IMR-90 (cell line): ENCODE results near the gene CDKN1A. TPM values are rescaled to one million over a fixed set of nuclear protein-coding genes. Genes with fewer than 3 reads are reported as not detected.

Experiments
- ATAC-seq: fragments of 200-7000 bp; cut with Tn5 transposase; 2 replicates; pipeline ENCODE4 v1.9.1; 2020; ENCODE audit warnings: low read depth, mild to moderate bottlenecking, moderate library complexity
- BruUV-seq: library from RNA; stranded (reverse); fragments of 400-500 nt; replicated peaks from 2 replicates; lab custom pipeline; 2021; lab: Mats Ljungman, UMichigan
- CTCF ChIA-PET: fragments of 300-600 bp; formaldehyde crosslinking; extraction: SDS; loops from one replicate; lab custom pipeline; 2021; ENCODE audit warnings: antibody characterized with exemption; lab: Yijun Ruan, JAX
- POLR2A ChIA-PET: fragments of 300-600 bp; sonication (Branson Sonifier 250); formaldehyde crosslinking; loops from one replicate; lab custom pipeline; 2022; ENCODE audit warnings: antibody characterized with exemption; ENCODE audit not compliant: unreplicated experiment; lab: Charles Lee
- DNase-seq: peaks from one replicate; pipeline ENCODE4 v3.0.0; 2013
- H2AFZ ChIP-seq: replicated peaks from 2 replicates; pipeline ENCODE3; 2013; ENCODE audit warnings: low read length, mild to moderate bottlenecking; ENCODE audit not compliant: poor library complexity
- H2AK5ac ChIP-seq: 2 replicates; pipeline ENCODE4 v1.6.1; 2013; ENCODE audit warnings: low read depth, low read length, inconsistent platforms
- H2AK9ac ChIP-seq: replicated peaks from 2 replicates; pipeline ENCODE3; 2013; ENCODE audit warnings: mild to moderate bottlenecking, low read depth, low read length, moderate library complexity; ENCODE audit not compliant: poor library complexity
- H2BK120ac ChIP-seq: 2 replicates; pipeline ENCODE4 v1.6.1; 2013; ENCODE audit warnings: low read depth, low read length, inconsistent platforms
- H2BK15ac ChIP-seq: 3 replicates; pipeline ENCODE4 v1.6.1; 2013; ENCODE audit warnings: low read depth, low read length, inconsistent platforms
- H2BK20ac ChIP-seq: 2 replicates; pipeline ENCODE4 v1.6.1; 2013; ENCODE audit warnings: low read depth, mild to moderate bottlenecking, inconsistent platforms, low read length, moderate library complexity
- H2BK5ac ChIP-seq: 2 replicates; pipeline ENCODE4 v1.6.1; 2013; ENCODE audit warnings: mild to moderate bottlenecking, low read depth, low read length, inconsistent platforms; ENCODE audit not compliant: poor library complexity, severe bottlenecking
- H3K14ac ChIP-seq: replicated peaks from 2 replicates; pipeline ENCODE4 v1.6.1; 2013; ENCODE audit warnings: low read depth, low read length, inconsistent platforms
- H3K18ac ChIP-seq: 2 replicates; pipeline ENCODE4 v1.6.1; 2013; ENCODE audit warnings: low read depth, low read length, control low read depth
- H3K23ac ChIP-seq: 2 replicates; pipeline ENCODE4 v1.6.1; 2013; ENCODE audit warnings: low read depth, low read length, inconsistent platforms
- H3K27ac ChIP-seq: 2 replicates; pipeline ENCODE4 v1.5.1; 2013; ENCODE audit warnings: mild to moderate bottlenecking, control low read depth, low read length; ENCODE audit not compliant: insufficient read depth
- H3K27me3 ChIP-seq: 2 replicates; pipeline ENCODE4 v1.6.1; 2013; ENCODE audit warnings: low read length; ENCODE audit not compliant: control insufficient read depth, insufficient read depth
- H3K36me3 ChIP-seq: 2 replicates; pipeline ENCODE4 v1.6.1; 2013; ENCODE audit warnings: low read length, mixed read lengths; ENCODE audit not compliant: control insufficient read depth, insufficient read depth
- H3K4ac ChIP-seq: 2 replicates; pipeline ENCODE4 v1.6.1; 2013; ENCODE audit warnings: low read depth, low read length, inconsistent platforms
- H3K4me1 ChIP-seq: 2 replicates; pipeline ENCODE4 v1.6.1; 2013; ENCODE audit warnings: low read length, mixed read lengths; ENCODE audit not compliant: control insufficient read depth, insufficient read depth
- H3K4me2 ChIP-seq: 2 replicates; pipeline ENCODE4 v1.6.1; 2013; ENCODE audit warnings: low read depth, mild to moderate bottlenecking, control low read depth, low read length, moderate library complexity
- H3K4me3 ChIP-seq: 2 replicates; pipeline ENCODE4 v1.5.1; 2013; ENCODE audit warnings: low read depth, mild to moderate bottlenecking, control low read depth, low read length, moderate library complexity; ENCODE audit not compliant: insufficient read depth
- H3K56ac ChIP-seq: 2 replicates; pipeline ENCODE4 v1.6.1; 2013; ENCODE audit warnings: low read length, inconsistent platforms; ENCODE audit not compliant: insufficient read depth; ENCODE audit errors: extremely low read depth
- H3K79me1 ChIP-seq, 2 experiments: 2 replicates each; pipeline ENCODE4 v1.6.1; 2013; ENCODE audit warnings: low read length in 2 of 2, inconsistent platforms in 1 of 2, low read depth in 1 of 2
- H3K9ac ChIP-seq: 2 replicates; pipeline ENCODE4 v1.6.1; 2013; ENCODE audit warnings: low read depth, low read length, control low read depth
- H3K9me1 ChIP-seq: 2 replicates; pipeline ENCODE4 v1.6.1; 2013; ENCODE audit warnings: low read length, inconsistent platforms; ENCODE audit not compliant: insufficient read depth
- H3K9me3 ChIP-seq: 2 replicates; pipeline ENCODE4 v1.6.1; 2013; ENCODE audit warnings: low read length; ENCODE audit not compliant: control insufficient read depth, insufficient read depth
- H4K20me1 ChIP-seq: 2 replicates; pipeline ENCODE4 v1.6.1; 2013; ENCODE audit warnings: low read length, inconsistent platforms; ENCODE audit not compliant: insufficient read depth
- H4K5ac ChIP-seq: 2 replicates; pipeline ENCODE4 v1.6.1; 2013; ENCODE audit warnings: mild to moderate bottlenecking, low read depth, low read length, control low read depth
- H4K8ac ChIP-seq, 2 experiments: 2 replicates each; pipeline ENCODE4 v1.6.1; 2013; ENCODE audit warnings: low read depth in 2 of 2, low read length in 2 of 2, control low read depth in 1 of 2, inconsistent platforms in 1 of 2
- H4K91ac ChIP-seq: 2 replicates; pipeline ENCODE4 v1.6.1; 2013; ENCODE audit warnings: low read depth, low read length, inconsistent platforms; ENCODE audit not compliant: insufficient read depth
- BHLHE40 ChIP-seq: fragments of 150-350 bp; IDR thresholded peaks from 2 replicates; pipeline ENCODE4 v1.6.1; 2016; ENCODE audit warnings: mild to moderate bottlenecking, low read depth, low read length
- CEBPB ChIP-seq: IDR thresholded peaks from 2 replicates; pipeline ENCODE4 v1.6.1; 2012; ENCODE audit warnings: low read depth, low read length, improper control_type of control experiment
- CHD1 ChIP-seq: IDR thresholded peaks from 2 replicates; pipeline ENCODE4 v1.6.1; 2012; ENCODE audit warnings: low read depth, low read length, improper control_type of control experiment
- CTCF ChIP-seq: conservative IDR thresholded peaks from 2 replicates; pipeline ENCODE4 v1.5.1; 2012; ENCODE audit warnings: mild to moderate bottlenecking, low read depth, low read length, improper control_type of control experiment
- FOS ChIP-seq: fragments of 150-350 bp; IDR thresholded peaks from 2 replicates; pipeline ENCODE4 v1.6.1; 2016; ENCODE audit warnings: low read depth, low read length
- MAFK ChIP-seq: IDR thresholded peaks from 2 replicates; pipeline ENCODE4 v1.6.1; 2012; ENCODE audit warnings: low read depth, low read length, improper control_type of control experiment
- MAZ ChIP-seq: IDR thresholded peaks from 2 replicates; pipeline ENCODE4 v1.6.1; 2012; ENCODE audit warnings: low read depth, mild to moderate bottlenecking, low read length, improper control_type of control experiment, moderate library complexity, borderline replicate concordance
- MXI1 ChIP-seq: IDR thresholded peaks from 2 replicates; pipeline ENCODE4 v1.6.1; 2012; ENCODE audit warnings: low read depth, mild to moderate bottlenecking, low read length, moderate library complexity, borderline replicate concordance
- NFE2L2 ChIP-seq: fragments of 150-350 bp; IDR thresholded peaks from 2 replicates; pipeline ENCODE4 v1.6.1; 2016; ENCODE audit warnings: low read depth, mild to moderate bottlenecking, low read length
- POLR2A ChIP-seq: IDR thresholded peaks from 2 replicates; pipeline ENCODE4 v1.6.1; 2012; ENCODE audit warnings: mild to moderate bottlenecking, low read depth, low read length
- RFX5 ChIP-seq: IDR thresholded peaks from 2 replicates; pipeline ENCODE4 v1.8.0; 2012; ENCODE audit warnings: low read depth, mild to moderate bottlenecking, low read length, moderate library complexity
- SMC3 ChIP-seq: fragments of 150-350 bp; IDR thresholded peaks from 2 replicates; pipeline ENCODE4 v1.6.1; 2016; ENCODE audit warnings: low read depth, mild to moderate bottlenecking, antibody characterized with exemption, low read length, moderate library complexity
- WGBS, 2 experiments: methylation state at CpG; one replicate each; pipeline versions ENCODE4 v1.1.5 to v1.1.7; 2013; ENCODE audit warnings: missing lambda C conversion rate in 2 of 2; ENCODE audit not compliant: insufficient read length in 1 of 2; ENCODE audit errors: extremely low coverage in 2 of 2; 5-methylcytosine and 5-hydroxymethylcytosine counted together
- dilution Hi-C: fragments of 300-500 bp; cut with HindIII; formaldehyde crosslinking; loops from one replicate; pipeline ENCODE4 v1.14.3; 2018; ENCODE audit warnings: low sequenced_read_pairs; ENCODE audit not compliant: unreplicated experiment
- in situ Hi-C: fragments of 300-500 bp; cut with MboI; formaldehyde crosslinking; loops from 3 replicates; pipeline ENCODE4 v1.14.3; 2019; ENCODE audit warnings: low sequenced_read_pairs, inconsistent platforms, mixed read lengths
- intact Hi-C: fragments of 100-400 bp; cut with micrococcal nuclease; formaldehyde crosslinking; loops from 2 replicates; pipeline ENCODE4 v1.10.0; 2022
- polyA plus RNA-seq, 3 experiments: library from polyadenylated mRNA; depleted of rRNA; stranded (reverse); fragments of >200 nt; gene quantifications; 2 replicates each; pipeline ENCODE4 v1.2.3, GENCODE V29; 2012; ENCODE audit warnings: low replicate concordance in 1 of 3
- total RNA-seq: library from RNA; depleted of rRNA; stranded (reverse); fragments of >200 nt; gene quantifications from 2 replicates; pipeline ENCODE4 v1.2.3, GENCODE V29; 2012
- TF ChIP-seq, protein P1 (sequence below): fragments of 150-350 bp; IDR thresholded peaks from 2 replicates; pipeline ENCODE4 v1.6.1; 2016; ENCODE audit warnings: low read depth, mild to moderate bottlenecking, low read length, moderate library complexity, borderline replicate concordance
- TF ChIP-seq, protein P2 (sequence below): fragments of 150-350 bp; IDR thresholded peaks from 2 replicates; pipeline ENCODE4 v1.6.1; 2017; ENCODE audit warnings: mild to moderate bottlenecking, antibody characterized with exemption, low read length, low read depth

Gene CDKN1A
- total and polyA plus RNA-seq, 2 of the 4 experiments (the other 2 are of a cell fraction): 155 to 576 TPM

DNA sequence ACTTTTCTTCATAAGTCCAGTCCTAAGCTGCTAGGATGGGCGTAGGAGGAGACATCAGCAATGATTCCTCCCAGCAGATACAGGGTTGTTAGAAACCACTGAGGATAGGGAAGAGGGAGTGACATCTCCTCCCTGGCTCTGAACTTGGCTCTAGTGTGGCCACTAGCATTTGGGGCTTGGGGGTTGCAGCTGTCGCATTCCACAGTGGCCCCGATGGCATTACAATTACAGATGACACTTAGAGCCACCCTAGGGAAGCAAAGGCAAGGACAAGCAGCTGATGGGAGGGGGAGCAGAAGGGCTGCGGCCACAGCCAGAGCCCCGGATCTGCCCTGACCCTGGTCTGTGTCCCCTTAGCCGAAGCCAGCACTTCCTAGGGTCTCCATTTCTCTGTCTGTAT lies 9.5 kb upstream of the CDKN1A start:
- Histone ChIP-seq H3K4me1 (peaks cover 13% of the 10 kb centered on the region), H2BK20ac (peak overlapping the region; percentile 99), H4K91ac (peak overlapping the region; percentile 100), H4K8ac (0 out of 4 replicates have a peak overlapping the region, but pooled peaks of 1 of the 2 experiments have one; percentile 21), H3K9me1 (peaks cover 17% of the 10 kb centered on the region), H3K56ac (no peak overlapping the region), H2AK5ac (peak overlapping the region; percentile 97; the same call in 1 of the 2 replicates), H2BK120ac (peak overlapping the region; percentile 99), H3K4me2 (no peak overlapping the region), H3K9ac (no peak overlapping the region), H3K36me3 (no peaks in the 10 kb centered on the region), H3K14ac (peak overlapping the region; percentile 67; the same call in 1 of the 2 replicates), H3K18ac (peak overlapping the region; percentile 93), H3K27me3 (no peaks in the 10 kb centered on the region), H2AK9ac (no peak overlapping the region), H3K4me3 (no peak overlapping the region), H3K4ac (peak overlapping the region; percentile 99), H2BK15ac (peak overlapping the region; percentile 100), H4K20me1 (no peaks in the 10 kb centered on the region), H3K79me1 (peaks cover 0 to 23% of the 10 kb centered on the region in 2 experiments; a peak in 2 of 4 replicates), H3K27ac (peak overlapping the region; percentile 11; the same call in 1 of the 2 replicates), H2BK5ac (peak overlapping the region; percentile 18), H3K9me3 (no peaks in the 10 kb centered on the region), H2AFZ (no peak overlapping the region), H3K23ac (0 out of 2 replicates have a peak overlapping the region, but pooled peaks have one; percentile 20), H4K5ac (no peak overlapping the region; the same call in 1 of the 2 replicates)
- TF ChIP-seq MAZ (no peak), MAFK (no peak), RFX5 (no peak), NFE2L2 (no peak), CTCF (no peak), CEBPB (no peak), POLR2A (no peak), FOS (no peak), CHD1 (no peak), MXI1 (no peak), BHLHE40 (no peak), SMC3 (no peak)
- TF ChIP-seq, protein P1, sequence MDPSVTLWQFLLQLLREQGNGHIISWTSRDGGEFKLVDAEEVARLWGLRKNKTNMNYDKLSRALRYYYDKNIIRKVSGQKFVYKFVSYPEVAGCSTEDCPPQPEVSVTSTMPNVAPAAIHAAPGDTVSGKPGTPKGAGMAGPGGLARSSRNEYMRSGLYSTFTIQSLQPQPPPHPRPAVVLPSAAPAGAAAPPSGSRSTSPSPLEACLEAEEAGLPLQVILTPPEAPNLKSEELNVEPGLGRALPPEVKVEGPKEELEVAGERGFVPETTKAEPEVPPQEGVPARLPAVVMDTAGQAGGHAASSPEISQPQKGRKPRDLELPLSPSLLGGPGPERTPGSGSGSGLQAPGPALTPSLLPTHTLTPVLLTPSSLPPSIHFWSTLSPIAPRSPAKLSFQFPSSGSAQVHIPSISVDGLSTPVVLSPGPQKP: no peak
- TF ChIP-seq, protein P2, sequence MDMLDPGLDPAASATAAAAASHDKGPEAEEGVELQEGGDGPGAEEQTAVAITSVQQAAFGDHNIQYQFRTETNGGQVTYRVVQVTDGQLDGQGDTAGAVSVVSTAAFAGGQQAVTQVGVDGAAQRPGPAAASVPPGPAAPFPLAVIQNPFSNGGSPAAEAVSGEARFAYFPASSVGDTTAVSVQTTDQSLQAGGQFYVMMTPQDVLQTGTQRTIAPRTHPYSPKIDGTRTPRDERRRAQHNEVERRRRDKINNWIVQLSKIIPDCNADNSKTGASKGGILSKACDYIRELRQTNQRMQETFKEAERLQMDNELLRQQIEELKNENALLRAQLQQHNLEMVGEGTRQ: no peak
- BruUV-seq: no TSS peak
- intact Hi-C loops (no loop called here), in situ Hi-C loops (no loop called here), dilution Hi-C loops (no loop called here)
- ChIA-PET POLR2A (no interaction called here), CTCF (no interaction called here)
- no peak for DNase-seq
- ATAC-seq: no peak
- WGBS, 2 experiments: 64% methylated on average over 2 of the region's 6 CpGs; no CpG with 5 or more reads in 1 of the 2 experiments
